Measurements from ENCODE around the gene PARP6. TPM values are rescaled to one million over a fixed set of nuclear protein-coding genes. Genes with fewer than 3 reads are reported as not detected.
A peak's percentile ranks its signal among the peaks of the same experiment; 100 is the strongest.

PARP6 gene
- total RNA-seq, 2 donors from 2014 or later, result 87.3 to 92.1 TPM

DNA sequence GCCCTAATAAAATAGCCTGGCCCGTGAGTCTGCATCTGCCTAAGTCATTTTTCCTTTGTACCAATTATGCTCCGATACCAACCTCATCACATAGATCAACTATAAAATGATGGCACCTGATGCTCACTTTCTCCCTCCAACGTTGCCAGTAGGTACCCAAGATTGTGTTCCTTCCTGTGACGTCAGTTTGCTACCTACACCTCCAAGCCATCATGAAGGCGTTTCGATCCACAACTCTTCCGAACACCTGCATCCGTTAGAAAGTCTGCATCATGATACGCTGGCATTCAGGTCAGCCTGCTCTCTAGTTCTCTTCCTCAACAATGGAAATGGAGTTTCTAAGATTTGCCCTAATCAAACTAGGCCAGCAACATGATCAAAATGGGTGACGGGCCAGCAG lies 49.1 kb downstream of the PARP6 start:
- Histone ChIP-seq H3K27ac (ENCODE audit: low read depth, low read length) (no peak overlapping the region), H3K4me3 (ENCODE audit: low read length) (peak overlapping the region; percentile 68), H3K36me3 (ENCODE audit: control insufficient read depth, insufficient read depth, low read length) (peaks cover 87% of the 10 kb centered on the region), H3K9me3 (ENCODE audit: control insufficient read depth, low read length) (no peaks in the 10 kb centered on the region), H3K27me3 (ENCODE audit: control insufficient read depth, insufficient read depth, low read length, poor library complexity, severe bottlenecking) (no peaks in the 10 kb centered on the region), H3K9ac (ENCODE audit: extremely low read depth, low read length, poor library complexity, severe bottlenecking) (no peak overlapping the region), H3K4me1 (ENCODE audit: control insufficient read depth, insufficient read depth, low read length) (peaks cover 22% of the 10 kb centered on the region)
- Mint-ChIP-seq H3K4me1 (peaks cover 69% of the 10 kb centered on the region), H3K27ac (no peak overlapping the region), H3K36me3 (ENCODE audit: low read depth) (peaks cover 79% of the 10 kb centered on the region), H3K9me3 (no peaks in the 10 kb centered on the region), H3K4me3 (peak overlapping the region; percentile 33), H3K27me3 (ENCODE audit: insufficient read depth) (no peaks in the 10 kb centered on the region)
- TF ChIP-seq CTCF (conservative IDR thresholded peaks at IDR 0.05), result no peak
- DNase-seq, result no peak
- WGBS, 2 experiments (ENCODE audit: insufficient coverage in 1 of 2, insufficient read length in 1 of 2), result 94 to 97% methylated on average over 9 to 10 of the region's 10 CpGs

- no peak for DNase-seq
- Histone ChIP-seq H3K4me1 (ENCODE audit: control insufficient read depth, insufficient read depth, low read length) (peaks cover 22% of the 10 kb centered on the region), H3K27me3 (ENCODE audit: control insufficient read depth, insufficient read depth, low read length, poor library complexity, severe bottlenecking) (no peaks in the 10 kb centered on the region), H3K4me3 (ENCODE audit: low read length) (peak overlapping the region; percentile 64), H3K36me3 (ENCODE audit: control insufficient read depth, insufficient read depth, low read length) (peaks cover 90% of the 10 kb centered on the region), H3K27ac (ENCODE audit: low read depth, low read length) (no peak overlapping the region), H3K9me3 (ENCODE audit: control insufficient read depth, low read length) (no peaks in the 10 kb centered on the region), H3K9ac (ENCODE audit: extremely low read depth, low read length, poor library complexity, severe bottlenecking) (peak overlapping the region; percentile 15)
- no peaks in the 10 kb centered on the region for H3K27me3 Mint-ChIP-seq (ENCODE audit: insufficient read depth)
- WGBS, 2 experiments (ENCODE audit: insufficient coverage in 1 of 2, insufficient read length in 1 of 2), result 87 to 92% methylated on average over 3 to 4 of the region's 4 CpGs
- no peak for TF ChIP-seq CTCF (conservative IDR thresholded peaks at IDR 0.05)
- peak overlapping the region; percentile 71 for H3K27ac Mint-ChIP-seq
- H3K4me3 Mint-ChIP-seq, result peak overlapping the region; percentile 33
- peaks cover 65% of the 10 kb centered on the region for H3K4me1 Mint-ChIP-seq
- H3K36me3 Mint-ChIP-seq (ENCODE audit: low read depth), result peaks cover 82% of the 10 kb centered on the region
- no peaks in the 10 kb centered on the region for H3K9me3 Mint-ChIP-seq
Observed at GRCh38 chr15:72222393-72222792, 50.0 kb downstream of the PARP6 start.

GRCh38 chr15:72220687-72221086 lies 51.7 kb downstream of the PARP6 start:
- peak overlapping the region; percentile 77 for H3K27ac Mint-ChIP-seq
- Histone ChIP-seq H3K27me3 (ENCODE audit: control insufficient read depth, insufficient read depth, low read length, poor library complexity, severe bottlenecking) (no peaks in the 10 kb centered on the region), H3K4me3 (ENCODE audit: low read length) (peak overlapping the region; percentile 60), H3K4me1 (ENCODE audit: control insufficient read depth, insufficient read depth, low read length) (peaks cover 22% of the 10 kb centered on the region), H3K36me3 (ENCODE audit: control insufficient read depth, insufficient read depth, low read length) (peaks cover 95% of the 10 kb centered on the region), H3K9me3 (ENCODE audit: control insufficient read depth, low read length) (no peaks in the 10 kb centered on the region), H3K9ac (ENCODE audit: extremely low read depth, low read length, poor library complexity, severe bottlenecking) (peak overlapping the region; percentile 2), H3K27ac (ENCODE audit: low read depth, low read length) (no peak overlapping the region)
- peak overlapping the region; percentile 28 for H3K4me3 Mint-ChIP-seq
- DNase-seq, result no peak
- peaks cover 85% of the 10 kb centered on the region for H3K36me3 Mint-ChIP-seq (ENCODE audit: low read depth)
- TF ChIP-seq CTCF (conservative IDR thresholded peaks at IDR 0.05), result no peak
- no peaks in the 10 kb centered on the region for H3K27me3 Mint-ChIP-seq (ENCODE audit: insufficient read depth)
- no peaks in the 10 kb centered on the region for H3K9me3 Mint-ChIP-seq
- peaks cover 52% of the 10 kb centered on the region for H3K4me1 Mint-ChIP-seq
- WGBS, 2 experiments (ENCODE audit: insufficient coverage in 1 of 2, insufficient read length in 1 of 2), result 86% methylated on average over 1 of the region's 1 CpG; no CpG with 5 or more reads in 1 of the 2 experiments

Data from endodermal cell (in vitro differentiated cells).